Measurements from ENCODE around the gene FSIP1.

The FSIP1 gene

GRCh38 chr15:39582286-39582976 lies 200.2 kb downstream of the FSIP1 start:
- no peaks in the 10 kb centered on the region for H3K27me3 ChIP-seq (ENCODE audit: control insufficient read depth in 2 of 2, insufficient read depth in 2 of 2, low read length in 2 of 2)
- peaks cover 51 to 52% of the 10 kb centered on the region in 2 donors for H3K36me3 ChIP-seq (ENCODE audit: control insufficient read depth in 2 of 2, insufficient read depth in 2 of 2, low read length in 2 of 2)
- H3K9me3 ChIP-seq (ENCODE audit: control insufficient read depth in 2 of 2, low read length in 2 of 2) = no peaks in the 10 kb centered on the region
- H3K9ac ChIP-seq (ENCODE audit: low read depth in 1 of 2, low read length in 2 of 2) = peak overlapping the region; percentile 81 to 90
- peaks cover 45 to 60% of the 10 kb centered on the region in 2 donors for H3K4me1 ChIP-seq (ENCODE audit: control insufficient read depth in 2 of 2, insufficient read depth in 2 of 2, low read length in 2 of 2)
- H3K27ac ChIP-seq (ENCODE audit: low read depth in 2 of 2, low read length in 2 of 2) = peak overlapping the region; percentile 73 to 88
- peak overlapping the region; percentile 89 to 92 for H3K4me3 ChIP-seq (ENCODE audit: low read length in 2 of 2)

GRCh38 chr15:39581793-39582285 lies 200.8 kb downstream of the FSIP1 start:
- peak overlapping the region; percentile 73 to 88 for H3K27ac ChIP-seq (ENCODE audit: low read depth in 2 of 2, low read length in 2 of 2)
- H3K9me3 ChIP-seq (ENCODE audit: control insufficient read depth in 2 of 2, low read length in 2 of 2) = no peaks in the 10 kb centered on the region
- H3K4me3 ChIP-seq (ENCODE audit: low read length in 2 of 2) = peak overlapping the region; percentile 89 to 92
- H3K4me1 ChIP-seq (ENCODE audit: control insufficient read depth in 2 of 2, insufficient read depth in 2 of 2, low read length in 2 of 2) = peaks cover 42 to 58% of the 10 kb centered on the region in 2 donors
- H3K27me3 ChIP-seq (ENCODE audit: control insufficient read depth in 2 of 2, insufficient read depth in 2 of 2, low read length in 2 of 2) = no peaks in the 10 kb centered on the region
- H3K9ac ChIP-seq (ENCODE audit: low read depth in 1 of 2, low read length in 2 of 2) = peak overlapping the region; percentile 81 to 90
- H3K36me3 ChIP-seq (ENCODE audit: control insufficient read depth in 2 of 2, insufficient read depth in 2 of 2, low read length in 2 of 2) = peaks cover 45 to 47% of the 10 kb centered on the region in 2 donors

GRCh38 chr15:39581242-39581792 lies 201.3 kb downstream of the FSIP1 start:
- peak overlapping the region; percentile 89 to 92 for H3K4me3 ChIP-seq (ENCODE audit: low read length in 2 of 2)
- H3K9ac ChIP-seq (ENCODE audit: low read depth in 1 of 2, low read length in 2 of 2) = peak overlapping the region; percentile 81 to 90
- no peaks in the 10 kb centered on the region for H3K27me3 ChIP-seq (ENCODE audit: control insufficient read depth in 2 of 2, insufficient read depth in 2 of 2, low read length in 2 of 2)
- H3K9me3 ChIP-seq (ENCODE audit: control insufficient read depth in 2 of 2, low read length in 2 of 2) = no peaks in the 10 kb centered on the region
- peaks cover 39 to 41% of the 10 kb centered on the region in 2 donors for H3K36me3 ChIP-seq (ENCODE audit: control insufficient read depth in 2 of 2, insufficient read depth in 2 of 2, low read length in 2 of 2)
- H3K27ac ChIP-seq (ENCODE audit: low read depth in 2 of 2, low read length in 2 of 2) = peak overlapping the region; percentile 73 to 88
- peaks cover 42 to 53% of the 10 kb centered on the region in 2 donors for H3K4me1 ChIP-seq (ENCODE audit: control insufficient read depth in 2 of 2, insufficient read depth in 2 of 2, low read length in 2 of 2)

- peaks cover 33 to 35% of the 10 kb centered on the region in 2 donors for H3K36me3 ChIP-seq (ENCODE audit: control insufficient read depth in 2 of 2, insufficient read depth in 2 of 2, low read length in 2 of 2)
- H3K4me3 ChIP-seq (ENCODE audit: low read length in 2 of 2) = peak within 1 kb of the TSS; percentile 89 to 92
- H3K27ac ChIP-seq (ENCODE audit: low read depth in 2 of 2, low read length in 2 of 2) = peak within 1 kb of the TSS; percentile 73 to 88
- no peaks in the 10 kb centered on the region for H3K27me3 ChIP-seq (ENCODE audit: control insufficient read depth in 2 of 2, insufficient read depth in 2 of 2, low read length in 2 of 2)
- H3K9ac ChIP-seq (ENCODE audit: low read depth in 1 of 2, low read length in 2 of 2) = peak within 1 kb of the TSS; percentile 81 to 90
- no peaks in the 10 kb centered on the region for H3K9me3 ChIP-seq (ENCODE audit: control insufficient read depth in 2 of 2, low read length in 2 of 2)
- peaks cover 35 to 46% of the 10 kb centered on the region in 2 donors for H3K4me1 ChIP-seq (ENCODE audit: control insufficient read depth in 2 of 2, insufficient read depth in 2 of 2, low read length in 2 of 2)
These were observed 202.0 kb downstream of the FSIP1 start, which contains the start of gene THBS1 for GRCh38 chr15:39580485-39581241. Gene THBS1, plus strand, starts transcription at chr15:39581079. Its CDS starts 779 bp downstream, at chr15:39581858.

GRCh38 chr15:39580117-39580484 lies 202.5 kb downstream of the FSIP1 start:
- no peaks in the 10 kb centered on the region for H3K27me3 ChIP-seq (ENCODE audit: control insufficient read depth in 2 of 2, insufficient read depth in 2 of 2, low read length in 2 of 2)
- peak overlapping the region; percentile 61 to 81 for H3K9ac ChIP-seq (ENCODE audit: low read depth in 1 of 2, low read length in 2 of 2)
- H3K27ac ChIP-seq (ENCODE audit: low read depth in 2 of 2, low read length in 2 of 2) = peak overlapping the region; percentile 73 to 88
- H3K4me3 ChIP-seq (ENCODE audit: low read length in 2 of 2) = peak overlapping the region; percentile 89 to 92
- H3K36me3 ChIP-seq (ENCODE audit: control insufficient read depth in 2 of 2, insufficient read depth in 2 of 2, low read length in 2 of 2) = peaks cover 27 to 29% of the 10 kb centered on the region in 2 donors
- H3K4me1 ChIP-seq (ENCODE audit: control insufficient read depth in 2 of 2, insufficient read depth in 2 of 2, low read length in 2 of 2) = peaks cover 29 to 40% of the 10 kb centered on the region in 2 donors
- no peaks in the 10 kb centered on the region for H3K9me3 ChIP-seq (ENCODE audit: control insufficient read depth in 2 of 2, low read length in 2 of 2)

- peak overlapping the region; percentile 73 to 88 for H3K27ac ChIP-seq (ENCODE audit: low read depth in 2 of 2, low read length in 2 of 2)
- no peaks in the 10 kb centered on the region for H3K27me3 ChIP-seq (ENCODE audit: control insufficient read depth in 2 of 2, insufficient read depth in 2 of 2, low read length in 2 of 2)
These were observed 203.0 kb downstream of the FSIP1 start for GRCh38 chr15:39579487-39580116.

GRCh38 chr15:39578851-39579486 lies 203.7 kb downstream of the FSIP1 start:
- Histone ChIP-seq H3K9ac (ENCODE audit: low read depth in 1 of 2, low read length in 2 of 2) (no peak overlapping the region), H3K27ac (ENCODE audit: low read depth in 2 of 2, low read length in 2 of 2) (peak overlapping the region; percentile 73 to 88), H3K4me1 (ENCODE audit: control insufficient read depth in 2 of 2, insufficient read depth in 2 of 2, low read length in 2 of 2) (peaks cover 18 to 31% of the 10 kb centered on the region in 2 donors), H3K36me3 (ENCODE audit: control insufficient read depth in 2 of 2, insufficient read depth in 2 of 2, low read length in 2 of 2) (peaks cover 17 to 18% of the 10 kb centered on the region in 2 donors), H3K9me3 (ENCODE audit: control insufficient read depth in 2 of 2, low read length in 2 of 2) (no peaks in the 10 kb centered on the region), H3K27me3 (ENCODE audit: control insufficient read depth in 2 of 2, insufficient read depth in 2 of 2, low read length in 2 of 2) (no peaks in the 10 kb centered on the region), H3K4me3 (ENCODE audit: low read length in 2 of 2) (peak overlapping the region in 1 of 2 donors; percentile 57)

More at GRCh38 chr15:39579487-39580116, 203.0 kb downstream of the FSIP1 start:
- peak overlapping the region; percentile 57 to 92 for H3K4me3 ChIP-seq (ENCODE audit: low read length in 2 of 2)
- peaks cover 22 to 24% of the 10 kb centered on the region in 2 donors for H3K36me3 ChIP-seq (ENCODE audit: control insufficient read depth in 2 of 2, insufficient read depth in 2 of 2, low read length in 2 of 2)
- H3K9ac ChIP-seq (ENCODE audit: low read depth in 1 of 2, low read length in 2 of 2) = peak overlapping the region; percentile 56 to 81
- H3K9me3 ChIP-seq (ENCODE audit: control insufficient read depth in 2 of 2, low read length in 2 of 2) = no peaks in the 10 kb centered on the region
- peaks cover 24 to 36% of the 10 kb centered on the region in 2 donors for H3K4me1 ChIP-seq (ENCODE audit: control insufficient read depth in 2 of 2, insufficient read depth in 2 of 2, low read length in 2 of 2)

- no peaks in the 10 kb centered on the region for H3K27me3 ChIP-seq (ENCODE audit: control insufficient read depth in 2 of 2, insufficient read depth in 2 of 2, low read length in 2 of 2)
- no peaks in the 10 kb centered on the region for H3K9me3 ChIP-seq (ENCODE audit: control insufficient read depth in 2 of 2, low read length in 2 of 2)
- H3K27ac ChIP-seq (ENCODE audit: low read depth in 2 of 2, low read length in 2 of 2) = no peak overlapping the region
- no peak overlapping the region for H3K4me3 ChIP-seq (ENCODE audit: low read length in 2 of 2)
- H3K9ac ChIP-seq (ENCODE audit: low read depth in 1 of 2, low read length in 2 of 2) = no peak overlapping the region
- no peaks in the 10 kb centered on the region for H3K36me3 ChIP-seq (ENCODE audit: control insufficient read depth in 2 of 2, insufficient read depth in 2 of 2, low read length in 2 of 2)
- peaks cover 10 to 11% of the 10 kb centered on the region in 2 donors for H3K4me1 ChIP-seq (ENCODE audit: control insufficient read depth in 2 of 2, insufficient read depth in 2 of 2, low read length in 2 of 2)
These were observed 207.5 kb downstream of the FSIP1 start for GRCh38 chr15:39575180-39575579.

GRCh38 chr15:39574427-39574826 lies 208.2 kb downstream of the FSIP1 start:
- Histone ChIP-seq H3K4me3 (ENCODE audit: low read length in 2 of 2) (no peak overlapping the region), H3K9ac (ENCODE audit: low read depth in 1 of 2, low read length in 2 of 2) (no peak overlapping the region), H3K36me3 (ENCODE audit: control insufficient read depth in 2 of 2, insufficient read depth in 2 of 2, low read length in 2 of 2) (no peaks in the 10 kb centered on the region), H3K9me3 (ENCODE audit: control insufficient read depth in 2 of 2, low read length in 2 of 2) (no peaks in the 10 kb centered on the region), H3K27ac (ENCODE audit: low read depth in 2 of 2, low read length in 2 of 2) (no peak overlapping the region), H3K27me3 (ENCODE audit: control insufficient read depth in 2 of 2, insufficient read depth in 2 of 2, low read length in 2 of 2) (no peaks in the 10 kb centered on the region), H3K4me1 (ENCODE audit: control insufficient read depth in 2 of 2, insufficient read depth in 2 of 2, low read length in 2 of 2) (peaks cover 4% of the 10 kb centered on the region in 2 donors)

Measured in mucosa of rectum (tissue), 2 donors.